Astrocyte of the spinal cord (primary cell): ENCODE results near the gene PPIA.
"Not testable (repeated sequence)": the region's sequence is repeated elsewhere in the genome, so short reads cannot be mapped to it uniquely, and the experiment has no call there.

Experiments used
- DNase-seq: peaks from one replicate; pipeline ENCODE4 v3.0.0; 2011; ENCODE audit warnings: low read depth, low spot score
- H3K4me3 ChIP-seq: 2 replicates; pipeline ENCODE4 v1.5.1; 2011; ENCODE audit warnings: low read depth, mild to moderate bottlenecking, low read length, moderate library complexity
- CTCF ChIP-seq: IDR thresholded peaks from 2 replicates; pipeline ENCODE4 v1.5.1; 2012; ENCODE audit warnings: low read depth, mild to moderate bottlenecking, low read length, inconsistent platforms
- in situ Hi-C: cut with HindIII; loops from 2 replicates; pipeline ENCODE4 v1.10.0; 2017; ENCODE audit warnings: low sequenced_read_pairs

PPIA gene

GRCh38 chr7:44796034-44796503 lies 412 bp upstream of the PPIA start:
- in situ Hi-C loops = no loop called here
- peak overlapping the region; percentile 98 for H3K4me3 ChIP-seq
- DNase-seq = peak; percentile 43
- no peak for TF ChIP-seq CTCF

DNA sequence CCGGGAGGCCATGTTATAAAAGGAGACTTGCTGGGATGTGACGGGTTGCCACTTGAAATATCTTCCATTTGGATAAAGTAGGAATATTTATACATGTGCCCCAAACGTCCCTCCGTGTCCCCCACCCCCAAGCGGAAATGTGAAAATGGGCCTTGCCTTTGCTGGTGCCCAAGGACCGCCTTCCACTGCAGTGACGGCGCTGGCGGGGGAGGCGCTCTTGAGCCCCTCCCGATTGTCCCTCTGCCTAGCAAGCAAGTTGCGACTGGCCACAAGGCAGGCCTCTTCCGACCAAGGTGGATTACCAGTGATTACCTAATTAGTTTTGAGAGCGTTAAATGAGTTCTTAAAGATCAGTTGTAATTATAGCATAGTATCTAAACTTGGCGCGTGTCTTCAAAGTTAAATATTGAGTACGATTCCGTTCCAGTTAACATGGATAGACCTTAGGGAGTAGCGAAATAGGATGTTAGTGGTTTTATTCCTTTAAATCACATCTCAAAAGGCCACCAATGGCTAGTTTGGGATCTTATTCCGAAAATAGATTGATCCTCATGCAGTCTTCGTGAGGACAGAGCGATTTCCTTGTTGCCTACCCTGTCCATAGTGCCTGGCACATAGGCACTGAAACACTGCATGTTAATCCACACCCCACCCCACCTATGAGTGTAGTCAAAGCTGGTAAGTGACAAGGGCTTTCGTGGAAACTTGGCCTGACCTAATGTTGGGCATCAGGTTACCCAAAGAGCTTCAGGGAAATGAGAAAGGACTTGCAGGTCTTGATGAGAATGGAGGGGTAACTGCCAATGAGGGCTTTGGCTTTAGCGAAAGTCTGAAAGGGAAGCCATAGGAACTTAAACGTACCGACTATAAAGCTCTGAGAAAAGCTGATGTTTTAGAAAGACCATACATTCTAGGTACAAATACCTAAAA lies 1.1 kb downstream of the PPIA start:
- H3K4me3 ChIP-seq = peak overlapping the region; percentile 98
- in situ Hi-C loops = no loop called here
- peak; percentile 45 for TF ChIP-seq CTCF
- DNase-seq = peak; percentile 89

GRCh38 chr7:44798649-44799305 lies 2.3 kb downstream of the PPIA start:
- in situ Hi-C loops = no loop called here
- no peak for DNase-seq
- H3K4me3 ChIP-seq = peak overlapping the region; percentile 98
- no peak for TF ChIP-seq CTCF

DNA sequence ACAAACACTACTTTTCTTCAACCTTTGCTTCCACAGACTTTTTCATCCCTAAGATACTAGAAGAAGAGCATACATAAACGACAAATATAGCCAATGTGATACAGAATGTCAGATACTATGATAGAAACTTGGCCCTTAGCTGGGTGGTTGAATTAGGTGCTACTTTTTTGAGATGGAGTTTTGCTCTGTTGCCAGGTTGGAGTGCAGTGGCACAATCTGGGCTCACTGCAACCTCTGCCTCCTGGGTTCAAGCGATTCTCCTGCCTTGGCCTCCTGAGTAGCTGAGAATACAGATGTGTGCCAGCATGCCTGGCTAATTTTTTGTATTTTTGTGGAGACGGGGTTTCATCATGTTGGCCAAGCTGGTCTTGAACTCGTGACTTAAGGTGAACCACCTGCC lies 3.5 kb downstream of the PPIA start:
- H3K4me3 ChIP-seq = no peak overlapping the region
- TF ChIP-seq CTCF = no peak
- in situ Hi-C loops = no loop called here
- no peak for DNase-seq

GRCh38 chr7:44801890-44802289 lies 5.4 kb downstream of the PPIA start:
- H3K4me3 ChIP-seq = no peak overlapping the region
- DNase-seq = no peak
- TF ChIP-seq CTCF = no peak
- in situ Hi-C loops = no loop called here

DNA sequence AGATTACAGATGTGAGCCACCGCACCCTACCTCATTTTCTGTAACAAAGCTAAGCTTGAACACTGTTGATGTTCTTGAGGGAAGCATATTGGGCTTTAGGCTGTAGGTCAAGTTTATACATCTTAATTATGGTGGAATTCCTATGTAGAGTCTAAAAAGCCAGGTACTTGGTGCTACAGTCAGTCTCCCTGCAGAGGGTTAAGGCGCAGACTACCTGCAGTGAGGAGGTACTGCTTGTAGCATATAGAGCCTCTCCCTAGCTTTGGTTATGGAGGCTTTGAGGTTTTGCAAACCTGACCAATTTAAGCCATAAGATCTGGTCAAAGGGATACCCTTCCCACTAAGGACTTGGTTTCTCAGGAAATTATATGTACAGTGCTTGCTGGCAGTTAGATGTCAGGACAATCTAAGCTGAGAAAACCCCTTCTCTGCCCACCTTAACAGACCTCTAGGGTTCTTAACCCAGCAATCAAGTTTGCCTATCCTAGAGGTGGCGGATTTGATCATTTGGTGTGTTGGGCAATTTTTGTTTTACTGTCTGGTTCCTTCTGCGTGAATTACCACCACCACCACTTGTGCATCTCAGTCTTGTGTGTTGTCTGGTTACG lies 6.0 kb downstream of the PPIA start:
- in situ Hi-C loops = no loop called here
- no peak for TF ChIP-seq CTCF
- H3K4me3 ChIP-seq = no peak overlapping the region

GRCh38 chr7:44803828-44804519 lies 7.5 kb downstream of the PPIA start:
- in situ Hi-C loops, H3K4me3 ChIP-seq, DNase-seq: not testable (repeated sequence)

More for the DNA sequence above, 6.0 kb downstream of the PPIA start:
- DNase-seq = no peak
